Lower leg skin (tissue), 4 donors: ENCODE data around the gene TARP.

Source experiments
- DNase-seq, 2 donors: peaks; one replicate each; pipeline ENCODE4 v3.0.0-alpha.2; 2019; ENCODE audit warnings: low spot score in 2 of 2
- H3K4me3 ChIP-seq: fragments of 200-600 bp; sonication (generic); 2 replicates; pipeline ENCODE4 v1.5.1; 2017; ENCODE audit warnings: mild to moderate bottlenecking, low read depth; ENCODE audit not compliant: poor library complexity, severe bottlenecking
- POLR2A ChIP-seq, 2 donors: fragments of 450-650 bp; IDR thresholded peaks; one replicate each; pipeline ENCODE4 v1.6.1; 2016 to 2017; ENCODE audit warnings: antibody characterized with exemption in 2 of 2, mild to moderate bottlenecking in 1 of 2, moderate library complexity in 1 of 2
- WGBS, 2 donors: methylation state at CpG; one replicate each; pipeline ENCODE4 v1.1.5; 2018; 5-methylcytosine and 5-hydroxymethylcytosine counted together
- intact Hi-C: fragments of 100-400 bp; cut with DNase I; formaldehyde crosslinking; loops from one replicate; pipeline ENCODE4 v1.15.0; 2023; ENCODE audit warnings: low total_unique reads
- TF ChIP-seq, protein P1 (sequence below), 3 donors: fragments of 450-650 bp; IDR thresholded peaks; one replicate each; pipeline ENCODE4 v1.5.1; 2016; ENCODE audit warnings: antibody characterized with exemption in 3 of 3, mild to moderate bottlenecking in 3 of 3, moderate library complexity in 2 of 3

Gene TARP

DNA sequence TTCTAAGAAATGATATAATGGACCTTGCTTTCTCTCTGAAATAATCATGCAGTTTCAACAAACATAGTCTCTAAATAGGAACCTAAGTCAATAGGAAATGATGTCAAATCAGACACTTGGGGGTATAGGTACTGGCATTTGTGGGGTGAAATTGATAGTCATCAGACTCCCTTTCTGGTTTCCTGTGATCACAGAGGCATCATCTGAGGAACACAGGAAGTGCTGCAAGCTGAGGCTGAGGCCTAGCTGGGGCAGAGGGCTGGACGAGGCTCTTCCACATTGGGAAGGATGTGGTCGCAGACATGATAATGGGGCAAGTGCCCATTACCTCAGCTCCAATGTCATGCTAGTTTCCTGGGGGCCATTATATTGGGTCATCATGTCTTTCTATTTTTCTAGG, 33.5 kb upstream of the TARP start:
- TF ChIP-seq POLR2A (IDR thresholded peaks at IDR 0.05): no peak
- TF ChIP-seq, protein P1, sequence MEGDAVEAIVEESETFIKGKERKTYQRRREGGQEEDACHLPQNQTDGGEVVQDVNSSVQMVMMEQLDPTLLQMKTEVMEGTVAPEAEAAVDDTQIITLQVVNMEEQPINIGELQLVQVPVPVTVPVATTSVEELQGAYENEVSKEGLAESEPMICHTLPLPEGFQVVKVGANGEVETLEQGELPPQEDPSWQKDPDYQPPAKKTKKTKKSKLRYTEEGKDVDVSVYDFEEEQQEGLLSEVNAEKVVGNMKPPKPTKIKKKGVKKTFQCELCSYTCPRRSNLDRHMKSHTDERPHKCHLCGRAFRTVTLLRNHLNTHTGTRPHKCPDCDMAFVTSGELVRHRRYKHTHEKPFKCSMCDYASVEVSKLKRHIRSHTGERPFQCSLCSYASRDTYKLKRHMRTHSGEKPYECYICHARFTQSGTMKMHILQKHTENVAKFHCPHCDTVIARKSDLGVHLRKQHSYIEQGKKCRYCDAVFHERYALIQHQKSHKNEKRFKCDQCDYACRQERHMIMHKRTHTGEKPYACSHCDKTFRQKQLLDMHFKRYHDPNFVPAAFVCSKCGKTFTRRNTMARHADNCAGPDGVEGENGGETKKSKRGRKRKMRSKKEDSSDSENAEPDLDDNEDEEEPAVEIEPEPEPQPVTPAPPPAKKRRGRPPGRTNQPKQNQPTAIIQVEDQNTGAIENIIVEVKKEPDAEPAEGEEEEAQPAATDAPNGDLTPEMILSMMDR (IDR thresholded peaks at IDR 0.05): no peak
- intact Hi-C loops: no loop called here
- WGBS, 2 donors: 71 to 86% methylated on average over 2 of the region's 2 CpGs
- H3K4me3 ChIP-seq: no peak overlapping the region
- no peak for DNase-seq

DNA sequence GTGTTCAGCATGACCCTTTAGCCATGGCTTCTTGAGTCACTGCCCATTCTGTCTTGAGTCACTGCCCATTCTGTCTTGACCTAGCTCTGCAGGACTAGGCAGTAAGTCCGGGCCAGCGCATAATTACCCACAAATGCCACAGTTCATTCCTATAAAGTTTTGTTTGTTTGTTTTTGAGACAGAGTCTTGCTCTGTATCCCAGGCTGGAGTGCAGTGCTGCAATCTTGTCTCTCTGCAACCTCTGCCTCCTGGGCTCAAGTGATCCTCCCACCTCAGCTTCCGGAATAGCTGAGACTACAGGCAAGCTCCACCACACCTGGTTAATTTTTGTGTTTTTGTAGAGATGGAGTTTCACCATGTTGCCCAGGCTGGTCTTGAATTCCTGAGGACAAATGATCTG, 32.7 kb upstream of the TARP start:
- TF ChIP-seq, protein P1 (IDR thresholded peaks at IDR 0.05): no peak
- TF ChIP-seq POLR2A (IDR thresholded peaks at IDR 0.05): no peak

DNA sequence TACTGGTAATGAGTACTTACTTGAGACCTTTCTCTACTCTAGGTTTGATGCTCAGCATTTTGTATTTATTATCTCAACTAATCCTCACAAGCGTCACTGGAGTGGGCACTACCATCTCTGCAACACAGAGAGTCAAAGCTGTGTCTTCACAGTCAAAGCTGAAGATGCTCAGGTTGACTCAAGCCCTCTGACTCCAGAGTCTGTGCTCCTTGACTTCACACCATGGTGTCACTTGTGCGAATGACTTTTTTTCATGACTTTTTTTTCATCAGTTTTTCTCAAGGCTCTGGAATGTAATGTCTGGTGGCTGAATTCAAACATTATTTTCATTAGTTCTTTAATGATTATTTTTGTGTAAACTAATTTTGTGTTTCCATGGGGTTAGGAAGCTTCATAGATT, 30.4 kb upstream of the TARP start:
- no peak overlapping the region for H3K4me3 ChIP-seq
- intact Hi-C loops: no loop called here
- TF ChIP-seq, protein P1 (IDR thresholded peaks at IDR 0.05): no peak
- no peak for TF ChIP-seq POLR2A (IDR thresholded peaks at IDR 0.05)
- WGBS, 2 donors: 88 to 89% methylated on average over 2 of the region's 2 CpGs
- DNase-seq: no peak

More for the DNA sequence above, 32.7 kb upstream of the TARP start:
- intact Hi-C loops: no loop called here
- WGBS, 2 donors: 79 to 80% methylated on average over 3 of the region's 3 CpGs
- no peak for DNase-seq
- H3K4me3 ChIP-seq: no peak overlapping the region

DNA sequence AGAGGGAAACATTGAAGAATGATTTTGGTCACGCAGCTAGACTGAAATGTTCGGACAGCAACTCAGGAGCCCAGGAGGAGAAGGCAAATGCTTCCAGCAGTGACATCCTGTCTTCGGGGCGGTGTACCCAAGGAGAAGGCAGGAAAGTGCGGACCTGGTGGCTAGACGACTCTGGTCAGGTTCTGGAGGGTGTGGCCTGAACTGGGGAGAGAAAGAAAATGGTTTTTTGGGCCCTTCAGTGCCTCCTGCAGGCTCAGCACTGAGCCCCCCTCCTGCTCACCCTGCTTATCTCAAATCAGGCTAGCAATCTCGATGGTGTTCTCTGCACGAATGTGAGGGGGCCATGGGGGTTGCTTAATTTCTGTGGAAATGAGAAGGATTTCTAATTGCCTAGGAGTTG, 26.7 kb upstream of the TARP start:
- TF ChIP-seq, protein P1 (IDR thresholded peaks at IDR 0.05): no peak
- no peak for TF ChIP-seq POLR2A (IDR thresholded peaks at IDR 0.05)
- H3K4me3 ChIP-seq: no peak overlapping the region
- 59 to 67% methylated on average over 8 of the region's 8 CpGs for WGBS, 2 donors
- intact Hi-C loops: no loop called here
- DNase-seq: no peak

DNA sequence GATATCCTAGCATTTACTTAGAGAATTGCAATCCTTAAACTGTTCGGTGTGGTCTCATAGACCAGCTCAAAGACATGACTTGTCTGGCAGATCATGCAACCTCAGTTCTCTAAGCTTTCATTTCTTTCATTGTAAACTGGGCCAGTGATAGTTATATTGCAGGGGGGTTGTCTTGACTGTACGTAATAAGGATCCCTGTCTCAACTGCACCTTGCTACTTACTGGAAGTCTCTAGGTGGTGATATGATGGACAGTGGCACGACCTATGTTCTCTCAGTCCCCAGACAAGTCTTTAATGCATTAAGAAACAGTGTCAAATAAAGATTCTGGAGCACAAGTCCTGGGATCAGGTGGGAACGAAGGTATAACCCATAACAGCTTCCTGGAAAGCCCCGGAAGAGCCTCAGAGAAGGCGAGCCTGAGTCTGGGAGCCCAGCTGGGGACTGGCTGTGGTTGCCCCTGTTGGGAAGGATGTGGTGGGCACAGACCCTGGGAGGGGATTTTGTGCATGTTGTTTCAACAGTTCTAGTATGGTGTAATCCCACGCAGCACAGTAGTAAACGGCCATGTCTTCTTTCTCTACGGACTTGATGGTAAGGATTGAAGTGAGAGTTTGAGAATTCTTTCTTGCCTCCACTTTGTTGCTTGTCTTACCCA, 26.0 kb upstream of the TARP start:
- intact Hi-C loops: no loop called here
- TF ChIP-seq, protein P1 (IDR thresholded peaks at IDR 0.05): no peak
- TF ChIP-seq POLR2A (IDR thresholded peaks at IDR 0.05): no peak

More for the DNA sequence above, 26.0 kb upstream of the TARP start:
- DNase-seq: no peak
- WGBS, 2 donors: 84 to 86% methylated on average over 9 of the region's 9 CpGs
- H3K4me3 ChIP-seq: no peak overlapping the region
